Hematopoietic multipotent progenitor cell treated with erythropoietin and hydrocortisone succinate and interleukin-3 and kit ligand, for 17 days (in vitro differentiated cells): ENCODE results near the gene CD177.
"Not testable (repeated sequence)": the region's sequence is repeated elsewhere in the genome, so short reads cannot be mapped to it uniquely, and the experiment has no call there.

Experiments used
- DNase-seq: peaks from one replicate; pipeline ENCODE4 v3.0.0-alpha.2; 2015; ENCODE audit warnings: low spot score

CD177 gene, protein sequence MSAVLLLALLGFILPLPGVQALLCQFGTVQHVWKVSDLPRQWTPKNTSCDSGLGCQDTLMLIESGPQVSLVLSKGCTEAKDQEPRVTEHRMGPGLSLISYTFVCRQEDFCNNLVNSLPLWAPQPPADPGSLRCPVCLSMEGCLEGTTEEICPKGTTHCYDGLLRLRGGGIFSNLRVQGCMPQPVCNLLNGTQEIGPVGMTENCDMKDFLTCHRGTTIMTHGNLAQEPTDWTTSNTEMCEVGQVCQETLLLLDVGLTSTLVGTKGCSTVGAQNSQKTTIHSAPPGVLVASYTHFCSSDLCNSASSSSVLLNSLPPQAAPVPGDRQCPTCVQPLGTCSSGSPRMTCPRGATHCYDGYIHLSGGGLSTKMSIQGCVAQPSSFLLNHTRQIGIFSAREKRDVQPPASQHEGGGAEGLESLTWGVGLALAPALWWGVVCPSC

DNA sequence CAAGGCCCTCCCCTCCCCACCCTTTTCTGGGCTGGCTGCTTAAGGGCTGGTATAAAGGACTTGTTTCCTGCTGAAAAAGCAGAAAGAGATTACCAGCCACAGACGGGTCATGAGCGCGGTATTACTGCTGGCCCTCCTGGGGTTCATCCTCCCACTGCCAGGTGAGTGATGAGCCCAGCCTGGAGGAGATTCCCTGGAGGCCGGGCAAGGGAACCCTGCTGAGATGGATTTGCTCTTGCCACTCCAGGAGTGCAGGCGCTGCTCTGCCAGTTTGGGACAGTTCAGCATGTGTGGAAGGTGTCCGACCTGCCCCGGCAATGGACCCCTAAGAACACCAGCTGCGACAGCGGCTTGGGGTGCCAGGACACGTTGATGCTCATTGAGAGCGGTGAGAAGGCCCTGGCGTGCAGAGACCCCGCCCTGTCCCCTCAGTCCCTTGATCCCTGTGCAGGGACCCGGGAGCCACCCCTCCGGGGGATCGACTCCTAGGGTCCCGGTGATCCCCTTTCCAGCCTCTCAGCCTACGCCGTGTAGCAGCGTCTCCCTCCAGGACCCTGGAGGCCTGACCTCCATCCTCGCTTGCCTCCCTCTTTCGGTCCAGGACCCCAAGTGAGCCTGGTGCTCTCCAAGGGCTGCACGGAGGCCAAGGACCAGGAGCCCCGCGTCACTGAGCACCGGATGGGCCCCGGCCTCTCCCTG lies at the start of gene CD177:
CD177 (plus strand) TSS at position 81 of the 699 bp plus-strand sequence; CDS start at position 110, 29 bp downstream.
- no peak for DNase-seq

DNA sequence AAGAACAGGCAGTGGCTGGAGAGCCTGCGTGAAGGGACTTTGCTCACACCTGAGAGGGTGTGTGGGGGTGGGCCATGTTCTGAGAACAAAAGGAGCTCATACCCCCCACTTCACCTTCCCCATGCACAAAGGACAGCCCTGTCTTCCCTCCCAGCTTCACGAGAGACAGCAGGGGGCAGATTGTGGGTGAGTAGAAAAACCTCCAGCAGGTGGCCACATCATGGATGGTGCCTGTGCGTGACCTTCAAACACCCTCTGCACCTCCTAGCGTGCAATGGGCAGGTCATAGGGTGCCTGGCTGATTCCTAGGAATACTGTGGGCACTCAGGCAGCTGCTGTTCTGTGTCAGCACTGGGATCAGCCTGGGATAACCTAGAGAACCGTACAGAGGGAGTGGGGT lies 47.8 kb upstream of the CD177 start:
- no peak for DNase-seq

DNA sequence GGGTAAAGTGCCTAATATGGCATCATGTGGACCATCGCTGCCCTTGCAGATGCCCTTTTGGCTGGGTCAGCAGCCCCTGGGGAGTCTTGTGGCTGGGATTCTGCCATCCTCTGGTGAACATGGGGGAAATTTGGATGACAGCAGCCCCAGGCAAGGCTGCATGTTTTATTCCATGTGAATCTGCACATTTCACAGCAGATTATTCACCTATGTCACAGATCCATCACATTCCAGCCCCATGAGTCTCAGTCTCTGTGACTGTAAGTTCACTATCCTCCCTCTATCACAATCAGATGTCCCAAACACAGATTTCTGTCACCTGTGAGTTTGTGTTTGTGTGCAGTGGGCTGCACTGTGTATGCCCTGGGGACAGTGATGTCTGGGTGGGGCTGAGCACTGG lies 47.4 kb upstream of the CD177 start:
- DNase-seq: no peak

DNA sequence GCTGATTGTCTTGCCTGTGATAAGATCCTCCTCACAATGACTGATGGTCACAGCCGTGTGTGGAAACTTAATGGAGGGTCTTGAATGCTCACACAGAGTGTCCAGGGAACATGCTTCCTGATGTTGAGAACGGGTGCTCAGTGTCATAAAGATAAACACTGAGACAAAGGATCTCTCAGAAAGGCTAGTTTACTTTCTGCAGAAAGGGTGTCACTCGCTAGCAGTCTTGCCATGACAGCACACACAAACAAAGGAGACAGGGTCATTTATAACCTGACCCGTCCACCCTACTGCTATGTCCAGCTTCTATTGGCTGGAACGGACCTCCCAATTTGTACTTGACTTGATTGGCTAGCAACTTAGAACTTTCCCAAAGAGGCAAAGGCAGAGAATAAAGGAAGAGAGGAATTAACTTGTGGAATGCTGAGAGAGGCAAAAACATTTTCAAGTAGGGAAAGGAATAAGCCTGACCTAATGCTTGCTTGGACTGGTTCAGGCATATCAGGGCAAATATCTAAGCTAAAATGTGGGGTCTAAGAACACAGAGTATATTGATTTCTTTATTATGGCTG lies 45.2 kb upstream of the CD177 start:
- no peak for DNase-seq

DNA sequence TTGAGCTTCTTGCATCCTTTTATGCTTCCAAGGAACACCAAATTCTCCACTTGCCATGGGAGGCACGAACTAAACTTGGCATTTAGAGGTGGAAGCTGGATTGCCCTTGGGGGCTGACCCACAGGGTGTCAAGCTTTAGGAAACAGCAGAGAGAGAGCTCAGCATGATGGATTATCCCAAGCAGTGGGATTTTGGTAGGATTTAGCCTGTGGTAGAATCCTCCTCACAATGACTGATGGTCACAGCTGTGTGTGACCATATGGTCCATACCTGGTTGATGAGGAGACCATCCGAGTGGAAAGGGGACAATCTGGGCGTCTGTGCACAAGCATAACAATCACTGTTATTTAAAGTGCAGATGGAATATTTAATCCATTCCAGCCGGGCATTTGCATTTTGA lies 44.0 kb upstream of the CD177 start:
- DNase-seq: no peak

DNA sequence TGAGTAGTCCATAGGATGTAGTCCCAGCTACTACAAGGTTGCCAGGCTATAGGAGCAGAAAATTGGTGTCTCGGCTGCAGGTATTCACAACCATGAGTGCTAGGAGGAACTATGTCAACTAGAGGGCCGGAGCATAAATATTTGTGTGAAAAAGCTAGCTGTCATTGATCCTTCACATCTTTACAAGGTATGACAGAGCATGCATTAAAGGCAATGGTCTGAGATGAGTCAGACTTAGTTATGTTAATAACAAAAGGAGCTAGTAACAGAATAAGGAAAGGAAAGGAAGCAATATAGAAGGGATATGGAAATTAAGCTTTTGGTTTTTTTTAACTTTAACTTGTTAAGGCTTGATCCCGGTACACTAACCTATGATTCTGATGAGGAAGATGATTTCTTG lies 43.3 kb upstream of the CD177 start:
- DNase-seq: no peak

DNA sequence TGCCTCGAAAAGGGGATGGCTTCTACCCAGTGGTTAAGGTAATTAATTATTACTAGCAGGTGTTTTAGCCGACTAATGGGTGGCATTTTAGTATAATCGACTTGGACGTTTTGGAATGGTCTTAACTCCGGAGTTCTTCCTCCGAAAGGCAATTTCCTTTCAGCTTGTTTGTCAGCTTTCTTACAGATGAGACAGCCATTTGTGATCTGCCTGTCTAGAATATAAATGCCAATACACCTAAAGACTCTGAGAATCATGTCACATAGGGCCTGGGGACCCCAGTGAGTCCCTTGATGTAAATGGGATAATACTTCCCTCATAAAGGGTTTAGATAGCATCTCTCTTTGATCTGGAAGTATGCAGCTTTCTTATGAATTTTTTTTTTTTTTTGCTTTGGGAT lies 42.2 kb upstream of the CD177 start:
- no peak for DNase-seq

DNA sequence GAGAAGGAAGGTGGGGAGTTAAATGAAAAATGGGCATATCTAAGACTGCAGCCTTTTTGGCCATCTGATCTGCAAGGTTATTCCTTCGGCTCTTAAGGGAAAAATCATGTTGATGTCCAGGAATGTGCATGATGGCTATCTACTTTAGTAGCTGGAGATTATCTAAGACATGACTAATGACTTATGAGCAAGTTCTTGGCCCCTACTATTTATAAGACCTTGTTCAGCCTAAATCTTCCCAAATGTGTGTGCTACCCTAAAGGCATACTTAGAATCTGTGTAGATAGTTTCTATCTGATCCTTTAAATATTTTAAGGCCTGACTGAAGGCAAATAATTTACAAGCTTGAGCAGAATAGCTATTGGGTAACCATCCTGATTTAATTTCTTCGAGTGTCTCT lies 41.8 kb upstream of the CD177 start:
- no peak for DNase-seq

DNA sequence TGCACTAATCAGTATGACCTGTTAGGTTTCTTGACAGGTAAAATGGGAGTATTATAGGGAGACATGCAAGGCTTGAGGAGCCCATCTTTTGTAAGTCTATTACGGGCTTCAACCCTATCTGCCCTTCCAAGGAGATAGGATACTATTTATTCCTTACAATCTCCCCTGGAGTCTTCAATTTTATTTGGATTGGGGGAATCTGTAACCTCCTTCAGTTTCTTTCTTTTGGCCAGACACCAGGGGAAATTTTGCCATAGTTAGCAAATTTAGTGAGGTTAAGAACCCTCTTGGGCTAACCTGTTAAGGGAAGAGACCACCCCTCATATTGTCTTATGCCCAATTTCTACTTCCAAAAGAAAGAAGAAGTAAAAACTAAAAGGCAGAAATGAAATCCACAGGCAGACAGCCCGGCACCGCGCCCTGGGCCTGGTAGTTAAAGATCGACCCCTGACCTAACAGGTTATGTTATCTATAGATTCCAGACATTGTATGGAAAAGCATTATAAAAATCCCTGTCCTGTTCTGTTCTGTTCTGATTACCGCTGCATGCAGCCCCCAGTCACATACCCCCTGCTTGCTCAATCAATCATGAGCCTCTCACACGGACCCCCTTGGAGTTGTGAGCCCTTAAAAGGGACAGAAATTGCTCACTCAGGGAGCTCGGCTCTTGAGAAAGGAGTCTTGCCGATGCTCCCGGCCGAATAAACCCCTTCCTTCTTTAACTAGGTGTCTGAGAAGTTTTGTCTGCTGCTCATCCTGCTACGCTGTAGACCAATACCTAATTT lies 39.6 kb upstream of the CD177 start:
- DNase-seq: no peak

DNA sequence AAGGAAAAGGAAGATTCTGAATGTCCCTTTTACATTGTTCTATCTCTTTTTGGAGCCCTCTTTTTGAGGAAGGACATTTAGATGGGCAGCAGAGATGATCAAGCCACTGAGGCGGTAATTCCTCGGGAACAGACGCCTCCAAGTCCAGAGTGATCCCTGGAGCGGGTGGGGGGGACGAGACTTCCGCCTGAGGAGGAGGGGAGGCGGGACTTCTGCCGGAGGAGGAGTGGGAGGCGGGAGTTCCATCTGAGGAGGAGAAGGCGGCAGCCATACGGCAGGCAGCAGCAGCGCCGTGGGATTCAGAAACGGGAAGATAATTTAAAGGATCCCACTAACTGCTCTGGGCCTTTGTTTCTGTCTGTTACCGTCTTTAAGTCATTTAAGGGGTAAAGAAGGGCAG lies 37.6 kb upstream of the CD177 start:
- no peak for DNase-seq

DNA sequence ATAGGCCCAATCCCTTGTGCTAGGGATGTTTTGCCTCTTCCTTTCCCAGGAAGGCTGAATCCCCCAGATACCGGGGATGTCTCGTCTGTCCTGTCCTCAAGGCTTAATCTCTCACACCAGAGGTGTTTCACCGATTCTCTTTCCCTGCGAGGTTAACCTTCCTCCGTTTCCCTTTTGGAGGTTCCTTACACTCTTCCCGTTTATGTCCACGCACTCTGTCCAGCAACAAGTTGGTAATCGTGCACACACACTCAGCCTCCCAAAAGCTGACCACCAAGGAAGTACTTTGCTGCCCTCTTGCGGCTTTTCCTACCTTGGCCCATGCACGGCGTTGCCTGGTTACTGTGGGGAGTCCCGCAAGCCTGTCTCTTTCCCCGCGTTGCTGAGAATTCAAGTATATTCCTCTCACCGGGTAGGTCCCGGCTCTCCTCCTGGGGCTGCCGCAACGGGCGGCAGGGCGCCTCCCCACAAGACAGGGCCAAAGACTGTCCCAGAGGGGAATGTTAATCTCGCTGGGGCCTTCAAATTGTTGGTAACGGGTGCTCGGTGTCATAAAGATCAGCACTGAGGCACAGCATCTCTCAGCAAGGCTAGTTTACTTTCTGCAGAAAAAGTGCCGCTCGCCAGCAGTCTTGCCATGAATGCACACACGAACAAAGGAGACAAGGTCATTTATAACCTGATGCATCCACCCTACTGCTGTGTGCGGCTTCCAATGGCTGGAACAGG lies 36.7 kb upstream of the CD177 start:
- no peak for DNase-seq

DNA sequence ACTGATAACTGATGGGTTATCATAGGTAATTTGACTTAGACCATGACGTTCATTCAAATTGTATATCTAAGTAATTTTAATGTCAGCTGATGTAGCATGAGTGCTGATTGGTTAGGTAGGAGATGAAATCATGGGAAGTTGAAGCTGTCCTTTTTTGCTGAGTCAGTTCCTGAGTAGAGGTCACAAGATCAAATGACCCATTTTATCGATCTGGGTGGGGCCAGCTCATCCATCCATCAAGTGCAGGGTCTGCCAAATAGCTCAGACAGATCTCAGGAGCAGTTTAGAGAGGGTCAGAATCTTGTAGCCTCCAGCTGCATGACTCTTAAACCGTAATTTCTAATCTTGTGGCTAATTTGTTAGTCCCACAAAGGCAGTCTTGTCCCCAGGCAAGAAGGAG lies 35.3 kb upstream of the CD177 start:
- DNase-seq: no peak

DNA sequence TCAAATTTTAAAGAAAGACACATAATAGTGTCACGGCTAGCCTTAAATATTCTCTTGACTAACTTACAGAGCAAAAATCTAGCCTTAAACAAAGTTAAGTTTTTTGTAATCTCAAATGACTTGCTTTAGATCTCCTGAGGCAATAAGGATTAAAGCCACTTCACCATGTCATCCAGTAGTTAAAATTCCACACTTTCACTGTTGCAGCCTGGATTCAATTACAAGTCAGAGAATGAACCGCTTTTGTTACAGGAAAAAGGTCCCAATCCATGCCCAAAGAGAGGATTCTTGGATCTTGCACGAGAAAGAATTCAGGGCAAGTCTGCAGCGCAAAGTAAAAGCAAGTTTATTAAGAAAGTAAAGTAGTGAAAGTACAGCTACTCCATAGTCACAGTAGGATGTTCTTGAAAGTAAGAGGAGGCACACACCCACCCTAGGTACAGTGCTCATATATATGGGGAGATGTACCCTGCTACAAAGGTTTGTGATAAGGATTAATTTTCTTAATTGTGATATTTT lies 34.6 kb upstream of the CD177 start:
- no peak for DNase-seq

DNA sequence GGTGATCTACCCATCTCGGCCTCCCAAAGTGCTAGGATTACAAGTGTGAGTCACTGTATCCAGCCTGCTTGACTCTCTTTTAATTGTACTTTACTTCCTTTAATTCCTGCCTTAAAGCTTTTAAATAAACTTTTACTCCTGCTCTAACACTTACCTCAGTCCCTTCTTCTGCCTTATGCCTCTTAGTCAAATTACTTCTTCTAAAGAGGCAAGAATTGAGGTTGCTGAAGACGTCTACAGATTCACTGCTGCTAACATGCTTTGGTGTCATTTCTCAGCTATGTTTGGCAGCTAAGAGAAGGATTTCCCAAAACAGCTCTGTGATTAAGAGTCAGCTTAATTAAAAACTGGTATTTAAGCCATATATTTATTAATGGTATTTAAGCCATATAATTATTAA lies 32.9 kb upstream of the CD177 start:
- no peak for DNase-seq

DNA sequence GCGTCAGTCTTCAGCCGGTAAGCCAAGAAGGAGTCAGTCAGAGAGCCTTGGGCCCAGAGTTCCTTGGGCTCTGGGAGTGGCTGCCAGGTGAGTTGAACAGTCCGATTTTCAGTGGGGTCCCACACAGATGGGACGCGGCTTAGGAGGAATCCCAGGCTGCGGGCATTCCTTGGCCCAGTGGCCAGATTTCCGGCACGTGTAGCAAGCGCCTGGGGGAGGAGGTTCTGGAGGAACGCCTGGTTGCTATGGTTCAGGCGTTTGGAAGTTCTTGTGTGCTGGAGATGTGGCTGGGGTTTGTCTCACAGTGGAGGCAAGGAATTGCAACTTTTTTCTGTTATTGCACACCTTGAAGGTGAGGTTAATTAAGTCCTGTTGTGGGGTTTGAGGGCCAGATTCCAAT lies 26.7 kb upstream of the CD177 start:
- DNase-seq: not testable (repeated sequence)

DNA sequence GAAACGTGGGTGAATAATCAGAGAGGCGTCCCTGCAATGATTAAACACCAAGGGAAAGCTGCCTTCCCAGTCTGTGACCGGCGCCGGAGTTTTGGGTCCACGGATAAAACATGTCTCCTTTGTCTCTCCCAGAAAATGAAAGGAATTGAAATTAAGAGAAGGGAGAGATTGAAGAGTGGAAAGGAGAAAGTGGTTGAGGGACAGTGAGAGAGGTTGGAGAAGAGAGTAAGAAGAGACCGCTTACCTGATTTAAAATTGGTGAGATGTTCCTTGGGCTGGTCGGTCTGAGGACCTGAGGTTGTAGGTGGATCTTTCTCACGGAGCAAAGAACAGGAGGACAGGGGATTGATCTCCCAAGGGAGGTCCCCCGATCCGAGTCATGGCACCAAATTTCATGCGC lies 24.9 kb upstream of the CD177 start:
- not testable (repeated sequence) for DNase-seq

DNA sequence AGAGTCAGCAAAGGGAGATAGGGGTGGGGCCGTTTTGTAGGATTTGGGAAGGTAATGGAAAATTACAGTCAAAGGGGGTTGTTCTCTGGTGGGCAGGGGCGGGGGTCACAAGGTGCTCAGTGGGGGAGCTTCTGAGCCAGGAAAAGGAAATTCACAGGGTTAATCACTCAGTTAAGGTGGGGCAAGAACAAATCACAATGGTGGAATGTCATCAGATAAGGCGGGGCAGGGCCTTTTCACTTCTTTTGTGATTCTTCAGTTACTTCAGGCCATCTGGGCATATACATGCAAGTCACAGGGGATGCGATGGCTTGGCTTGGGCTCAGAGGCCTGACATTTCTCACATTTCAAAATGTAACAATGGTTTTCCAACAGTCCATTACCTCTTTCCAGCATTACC lies 24.4 kb upstream of the CD177 start:
- not testable (repeated sequence) for DNase-seq

DNA sequence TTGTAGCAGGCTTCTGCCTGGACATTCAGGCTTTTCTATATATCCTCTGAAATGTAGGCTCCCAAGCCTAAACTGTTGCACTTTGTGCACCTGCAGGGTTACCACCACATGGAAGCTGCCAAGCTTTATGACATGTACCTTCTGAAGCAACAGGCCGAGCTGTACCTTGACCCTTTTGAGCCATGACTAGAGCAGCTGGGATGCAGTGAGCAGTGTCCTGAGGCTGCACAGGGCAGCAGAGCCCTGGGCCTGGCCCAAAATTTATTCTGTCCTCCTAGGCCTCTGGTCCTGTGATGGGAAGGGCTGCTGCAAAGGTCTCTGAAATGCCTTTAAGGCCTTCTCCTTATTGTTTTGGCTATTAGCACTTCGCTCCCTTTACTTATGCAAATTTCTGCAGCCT lies 23.5 kb upstream of the CD177 start:
- DNase-seq: no peak

DNA sequence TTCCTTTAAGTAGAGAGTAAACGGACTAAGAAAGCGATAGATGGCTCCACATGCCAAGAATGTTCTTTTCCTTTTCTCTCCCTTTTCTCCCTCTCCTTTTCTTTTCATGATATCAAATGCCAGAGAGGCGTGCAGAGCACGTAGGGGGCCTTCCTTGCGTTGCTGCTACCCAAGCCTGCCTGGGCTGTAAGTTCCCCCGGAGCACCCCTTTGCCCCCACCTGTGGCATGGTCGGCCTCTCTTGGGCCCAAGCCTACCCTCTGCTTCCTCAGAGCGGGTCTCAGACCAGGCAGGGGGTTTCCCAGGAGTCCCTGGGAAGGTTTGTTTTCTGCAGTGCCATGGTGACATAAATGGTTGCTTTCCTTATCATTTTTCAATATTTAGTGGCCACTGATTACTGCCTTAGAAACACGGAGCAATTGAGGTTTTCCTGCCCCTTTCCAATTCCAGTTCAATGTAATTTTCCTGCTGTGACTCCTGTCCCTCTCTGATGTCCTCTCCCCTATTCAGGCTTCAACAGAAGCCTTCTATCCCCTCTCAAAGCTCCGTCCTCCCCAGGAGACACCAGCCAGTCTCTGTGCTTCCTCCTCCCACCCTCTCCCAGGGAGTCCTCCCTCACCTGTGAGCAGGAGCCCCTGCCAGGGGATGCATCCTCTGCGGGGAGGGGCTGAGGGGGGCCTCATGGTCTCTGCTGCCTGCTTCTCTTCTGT lies 22.6 kb upstream of the CD177 start:
- no peak for DNase-seq

DNA sequence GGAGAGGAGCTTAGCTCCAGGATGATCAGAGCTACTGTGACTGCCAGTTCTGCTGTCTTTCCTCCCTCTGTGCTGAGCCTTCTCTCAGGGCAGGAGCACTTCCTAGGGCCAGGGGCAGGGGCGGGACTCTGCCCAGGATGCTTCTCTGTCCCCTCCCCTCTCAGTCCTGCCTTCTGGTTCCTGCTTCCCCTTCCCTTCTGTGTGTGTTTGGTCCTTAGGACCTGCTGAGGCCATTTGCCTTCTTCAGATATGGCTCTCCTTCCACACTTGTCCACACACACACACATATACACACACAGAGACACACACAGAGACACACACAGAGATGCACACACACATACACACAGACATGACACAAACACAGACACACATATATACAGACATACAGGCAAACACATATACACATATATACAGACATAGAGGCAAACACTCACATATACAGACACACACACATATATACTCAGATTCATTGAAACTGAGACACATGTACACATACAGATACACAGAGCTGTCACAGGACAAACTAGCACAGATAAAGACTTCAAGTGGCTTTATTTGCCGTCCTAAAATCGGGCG lies 22.0 kb upstream of the CD177 start:
- DNase-seq: no peak
